Dermis microvascular lymphatic vessel endothelial cell (primary cell): ENCODE results near the gene TRAPPC1. TPM values are rescaled to one million over a fixed set of nuclear protein-coding genes. Genes with fewer than 3 reads are reported as not detected.

Experiments
- DNase-seq, 2 donors: peaks; one replicate each; pipeline versions ENCODE4 v3.0.0 to v3.0.0-alpha.2; 2010; ENCODE audit warnings: low read depth in 2 of 2
- total RNA-seq: library from RNA; depleted of rRNA; stranded (reverse); fragments of >200 nt; gene quantifications from 2 replicates; pipeline ENCODE4 v1.2.1, GENCODE V29; 2014

Gene TRAPPC1
- total RNA-seq, 1 donor from 2014 or later: 52.9 TPM

GRCh38 chr17:7881276-7882054, 50.3 kb downstream of the TRAPPC1 start:
- DNase-seq: peak in 1 of 2 donors; percentile 10

Other genes with a start within 250 kb of the TRAPPC1 start
- gene TP53, start 244.5 kb downstream of the TRAPPC1 start, total RNA-seq: 44.0 and 51.2 TPM in 2 replicates
- gene WRAP53, start 243.5 kb downstream of the TRAPPC1 start, total RNA-seq: 6.9 and 7.0 TPM in 2 replicates
- 0.13 and 1.1 TPM in 2 replicates for gene EFNB3, start 226.7 kb downstream of the TRAPPC1 start, total RNA-seq
- under 0.01 and 0.25 TPM in 2 replicates for gene DNAH2, start 214.2 kb downstream of the TRAPPC1 start, total RNA-seq
- gene KDM6B, start 97.7 kb downstream of the TRAPPC1 start, total RNA-seq: 1.0 and 3.5 TPM in 2 replicates
- 11.6 and 17.2 TPM in 2 replicates for gene TMEM88, start 76.9 kb downstream of the TRAPPC1 start, total RNA-seq
- 84.6 and 171 TPM in 2 replicates for gene NAA38, start 74.4 kb downstream of the TRAPPC1 start, total RNA-seq
- 5.6 and 6.0 TPM in 2 replicates for gene CYB5D1, start 73.9 kb downstream of the TRAPPC1 start, total RNA-seq
- gene CHD3, start 43.2 kb downstream of the TRAPPC1 start, total RNA-seq: 57.8 and 60.2 TPM in 2 replicates
- gene RNF227, start 15.7 kb downstream of the TRAPPC1 start, total RNA-seq: 0.51 and 0.76 TPM in 2 replicates
- 0.13 and 0.26 TPM in 2 replicates for gene KCNAB3, start 2.1 kb downstream of the TRAPPC1 start, total RNA-seq
- gene CNTROB, start 260 bp upstream of the TRAPPC1 start, total RNA-seq: 10.6 and 13.2 TPM in 2 replicates
- gene GUCY2D, start 70.7 kb upstream of the TRAPPC1 start, total RNA-seq: not detected in 2 replicates
- not detected in 2 replicates for gene ALOX15B, start 107.1 kb upstream of the TRAPPC1 start, total RNA-seq
- not detected in 2 replicates for gene ALOX12B, start 155.8 kb upstream of the TRAPPC1 start, total RNA-seq
- not detected in 2 replicates for gene ALOXE3, start 186.6 kb upstream of the TRAPPC1 start, total RNA-seq
- gene HES7, start 192.2 kb upstream of the TRAPPC1 start, total RNA-seq: under 0.01 TPM in 1 of 2 replicates, not detected in the other
- gene PER1, start 220.5 kb upstream of the TRAPPC1 start, total RNA-seq: 5.0 and 16.7 TPM in 2 replicates
- 3.1 and 4.9 TPM in 2 replicates for gene VAMP2, start 231.0 kb upstream of the TRAPPC1 start, total RNA-seq
- 17.2 and 23.7 TPM in 2 replicates for gene TMEM107, start 244.4 kb upstream of the TRAPPC1 start, total RNA-seq